ENCODE measurements around the gene SLC50A1. TPM values are rescaled to one million over a fixed set of nuclear protein-coding genes. Genes with fewer than 3 reads are reported as not detected.
A peak's percentile ranks its signal among the peaks of the same experiment; 100 is the strongest.

Gene SLC50A1
- total RNA-seq, 1 donor from 2014 or later = 11.8 TPM

- no peaks in the 10 kb centered on the region for H3K9me3 ChIP-seq
- peaks cover 40% of the 10 kb centered on the region for H3K4me1 ChIP-seq
- TF ChIP-seq POLR2A (IDR thresholded peaks at IDR 0.05) (no peak), POLR2AphosphoS5 (IDR thresholded peaks at IDR 0.05; ENCODE audit: insufficient read depth in 1 of 2, low read depth in 1 of 2) (no peak), CTCF (IDR thresholded peaks at IDR 0.05) (no peak)
- no peaks in the 10 kb centered on the region for H3K36me3 ChIP-seq
- intact Hi-C loops (cut with DNase I) = no loop called here
- H3K27ac ChIP-seq = no peak overlapping the region
- no peak overlapping the region for H3K4me3 ChIP-seq
- DNase-seq (ENCODE audit: extremely low spot score in 2 of 2) = no peak
- H3K27me3 ChIP-seq = no peaks in the 10 kb centered on the region
Measured at GRCh38 chr1:155122308-155122707, 13.3 kb upstream of the SLC50A1 start.

- intact Hi-C loops (cut with DNase I) = no loop called here
- peaks cover 53% of the 10 kb centered on the region for H3K4me1 ChIP-seq
- no peak overlapping the region for H3K4me3 ChIP-seq
- no peaks in the 10 kb centered on the region for H3K9me3 ChIP-seq
- H3K27ac ChIP-seq = no peak overlapping the region
- TF ChIP-seq CTCF (IDR thresholded peaks at IDR 0.05) (no peak), POLR2AphosphoS5 (IDR thresholded peaks at IDR 0.05; ENCODE audit: insufficient read depth in 1 of 2, low read depth in 1 of 2) (no peak), POLR2A (IDR thresholded peaks at IDR 0.05) (no peak)
- no peak for DNase-seq (ENCODE audit: extremely low spot score in 2 of 2)
- H3K27me3 ChIP-seq = no peaks in the 10 kb centered on the region
- H3K36me3 ChIP-seq = no peaks in the 10 kb centered on the region
Measured at GRCh38 chr1:155123801-155124200, 11.9 kb upstream of the SLC50A1 start.

GRCh38 chr1:155124503-155125463 is 10.9 kb upstream of the SLC50A1 start:
- TF ChIP-seq POLR2AphosphoS5 (IDR thresholded peaks at IDR 0.05; ENCODE audit: insufficient read depth in 1 of 2, low read depth in 1 of 2) (no peak), CTCF (IDR thresholded peaks at IDR 0.05) (no peak), POLR2A (IDR thresholded peaks at IDR 0.05) (no peak)
- DNase-seq (ENCODE audit: extremely low spot score in 2 of 2) = no peak
- Histone ChIP-seq H3K27me3 (no peaks in the 10 kb centered on the region), H3K27ac (peak overlapping the region; percentile 17), H3K36me3 (no peaks in the 10 kb centered on the region), H3K4me3 (no peak overlapping the region), H3K9me3 (no peaks in the 10 kb centered on the region), H3K4me1 (peaks cover 63% of the 10 kb centered on the region)
- intact Hi-C loops (cut with DNase I) = no loop called here

GRCh38 chr1:155125511-155125945 is 10.1 kb upstream of the SLC50A1 start:
- intact Hi-C loops (cut with DNase I) = no loop called here
- H3K9me3 ChIP-seq = no peaks in the 10 kb centered on the region
- H3K36me3 ChIP-seq = no peaks in the 10 kb centered on the region
- H3K4me1 ChIP-seq = peaks cover 68% of the 10 kb centered on the region
- no peak for TF ChIP-seq POLR2A (IDR thresholded peaks at IDR 0.05)
- no peak for TF ChIP-seq CTCF (IDR thresholded peaks at IDR 0.05)
- no peaks in the 10 kb centered on the region for H3K27me3 ChIP-seq
- peak overlapping the region; percentile 92 for H3K27ac ChIP-seq
- DNase-seq (ENCODE audit: extremely low spot score in 2 of 2) = no peak
- H3K4me3 ChIP-seq = no peak overlapping the region

GRCh38 chr1:155125946-155126555 is 9.6 kb upstream of the SLC50A1 start:
- Histone ChIP-seq H3K9me3 (no peaks in the 10 kb centered on the region), H3K27me3 (no peaks in the 10 kb centered on the region), H3K4me3 (peak overlapping the region; percentile 78 to 88), H3K4me1 (peaks cover 73% of the 10 kb centered on the region), H3K36me3 (no peaks in the 10 kb centered on the region), H3K27ac (peak overlapping the region; percentile 92)
- DNase-seq (ENCODE audit: extremely low spot score in 2 of 2) = no peak
- intact Hi-C loops (cut with DNase I) = no loop called here
- TF ChIP-seq CTCF (IDR thresholded peaks at IDR 0.05) (no peak), POLR2A (IDR thresholded peaks at IDR 0.05) (no peak), POLR2AphosphoS5 (IDR thresholded peaks at IDR 0.05; ENCODE audit: insufficient read depth in 1 of 2, low read depth in 1 of 2) (peak in 1 of 2 donors; percentile 50)
